Left ventricle myocardium superior (tissue), 1 donor: Measurements from ENCODE around the gene CALCOCO1. TPM values are rescaled to one million over a fixed set of nuclear protein-coding genes. Genes with fewer than 3 reads are reported as not detected.

Experiments used
- ATAC-seq: fragments of 200-7000 bp; cut with Tn5 transposase; one replicate; pipeline ENCODE4 v1.9.1; 2020; ENCODE audit warnings: mild to moderate bottlenecking, moderate library complexity
- DNase-seq: peaks from one replicate; pipeline ENCODE4 v3.0.0-alpha.2; 2020
- intact Hi-C: fragments of 100-400 bp; cut with micrococcal nuclease; formaldehyde crosslinking; loops from one replicate; pipeline ENCODE4 v1.11.0; 2022
- total RNA-seq: library from RNA; stranded (reverse); fragmentation: NEBNext Ultra II Directional; extraction: Animal tissue kit (Norgen Biotek cat#: 25700); gene quantifications from one replicate; pipeline ENCODE4 v1.2.1, GENCODE V29; 2021
- donor health status: DM: no; HTN: yes; CAD: no; lungs with severe emphysema.

The CALCOCO1 gene
- total RNA-seq, 1 donor from 2014 or later: 210 TPM

GRCh38 chr12:53677016-53677799 is 50.0 kb downstream of the CALCOCO1 start:
- intact Hi-C loops: loop anchor here (5.0 kb wide), 1 partner anchor 135 kb away; no protein-coding TSS in a partner anchor
- ATAC-seq: peak; percentile 1
- DNase-seq: no peak

DNA sequence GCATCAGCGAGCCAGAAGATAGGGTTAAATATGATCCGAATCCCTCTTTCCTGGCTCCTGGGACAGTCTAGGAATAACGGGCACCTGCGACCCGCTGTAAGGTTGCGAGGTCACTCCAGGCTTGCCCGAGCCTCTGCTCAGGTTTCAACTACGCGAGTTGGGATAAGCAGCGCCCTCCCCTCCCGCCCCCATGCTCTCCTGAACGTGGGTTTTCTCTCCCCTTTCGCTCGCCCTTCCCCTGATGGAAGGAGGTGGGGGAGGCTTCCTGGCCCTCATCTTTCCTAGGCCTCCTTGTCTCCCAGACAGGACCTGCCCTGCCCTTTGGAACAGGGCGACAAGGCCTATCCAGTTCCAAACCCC is 50.6 kb downstream of the CALCOCO1 start:
- DNase-seq (peak; percentile 55), ATAC-seq (peak; percentile 42)
- intact Hi-C loops: loop anchor here (5.0 kb wide), 1 partner anchor 134 kb away; no protein-coding TSS in a partner anchor

DNA sequence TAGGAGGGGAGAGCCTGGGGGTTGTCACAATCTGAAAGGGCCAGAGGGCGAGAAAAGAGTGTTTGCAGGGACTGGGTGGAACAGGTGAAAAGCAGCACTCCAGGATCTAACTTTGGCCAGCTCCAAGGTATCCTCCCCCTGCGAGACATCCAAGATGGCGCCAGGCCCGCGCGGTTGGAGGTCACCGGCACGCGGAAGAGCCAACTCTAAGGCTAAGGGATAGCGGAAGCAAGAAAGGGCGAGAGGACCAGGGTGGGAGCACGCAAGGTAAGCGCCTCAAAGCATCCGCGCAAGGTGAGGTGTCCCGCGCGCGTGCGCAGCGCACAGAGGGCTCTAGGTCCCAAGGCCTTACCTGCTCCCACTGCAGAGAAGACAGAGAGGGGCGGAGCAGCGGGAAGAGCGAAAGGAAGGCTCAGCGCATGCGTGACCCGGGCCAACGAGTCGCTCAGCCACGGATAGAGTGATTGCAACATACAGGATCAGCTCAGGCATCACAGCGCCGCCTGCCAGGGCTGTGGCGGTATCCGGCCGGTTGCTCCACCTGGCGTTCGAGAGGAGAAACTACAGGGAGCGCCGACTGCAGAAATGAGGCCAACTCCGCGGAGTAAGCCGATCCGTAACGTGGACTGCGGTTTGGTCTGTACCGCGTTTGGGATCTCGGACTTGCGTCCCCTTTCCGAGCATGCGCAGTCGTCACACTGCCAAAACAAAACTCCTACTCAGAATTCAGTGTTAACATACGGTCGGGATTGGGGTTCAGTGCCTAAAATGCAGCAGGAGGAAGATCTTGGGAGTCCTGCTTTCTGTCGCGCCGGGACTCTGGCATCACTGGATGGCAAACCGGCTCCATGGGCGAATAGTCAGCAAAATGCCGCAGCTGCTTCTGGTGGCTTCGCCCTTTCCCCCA is 51.3 kb downstream of the CALCOCO1 start, which contains the start of gene ATP5MC2:
TSS of gene ATP5MC2 (minus strand) at position 383 of the 907 bp plus-strand sequence. CDS start 3,469 bp downstream, outside the sequence.
- ATAC-seq (peak; percentile 95), DNase-seq (peak; percentile 98)
- intact Hi-C loops: loop anchor here (5.0 kb wide), 1 partner anchor 134 kb away; no protein-coding TSS in a partner anchor

GRCh38 chr12:53674977-53675700 is 52.1 kb downstream of the CALCOCO1 start:
- intact Hi-C loops: loop anchor here (5.0 kb wide), 1 partner anchor 133 kb away; no protein-coding TSS in a partner anchor
- DNase-seq: no peak
- no peak for ATAC-seq

- DNase-seq (no peak), ATAC-seq (no peak)
- intact Hi-C loops: no loop called here
Observed at GRCh38 chr12:53670971-53671370, 56.3 kb downstream of the CALCOCO1 start.

- ATAC-seq (no peak), DNase-seq (no peak)
- intact Hi-C loops: no loop called here
Observed at GRCh38 chr12:53670308-53670707, 56.9 kb downstream of the CALCOCO1 start.

DNA sequence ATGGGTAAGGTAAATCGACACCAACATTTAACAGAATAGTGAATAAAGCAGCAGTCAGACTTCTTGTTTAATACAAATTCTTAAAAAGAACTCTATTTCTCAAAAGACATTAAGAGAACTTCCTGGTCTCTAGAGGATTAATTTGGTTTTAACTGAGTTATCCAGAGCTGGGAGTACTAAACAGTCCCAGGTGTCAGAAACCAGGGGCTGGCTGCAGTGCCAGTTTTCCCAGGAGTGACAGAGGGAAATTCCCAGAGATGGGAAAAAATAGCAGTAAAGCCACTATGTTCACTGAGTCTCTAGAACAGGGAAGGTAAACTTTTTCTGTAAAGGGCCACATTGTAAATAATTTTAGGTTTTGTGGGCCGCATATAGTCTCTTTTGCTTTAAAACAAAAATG is 60.2 kb downstream of the CALCOCO1 start:
- intact Hi-C loops: no loop called here
- DNase-seq (no peak), ATAC-seq (no peak)

DNA sequence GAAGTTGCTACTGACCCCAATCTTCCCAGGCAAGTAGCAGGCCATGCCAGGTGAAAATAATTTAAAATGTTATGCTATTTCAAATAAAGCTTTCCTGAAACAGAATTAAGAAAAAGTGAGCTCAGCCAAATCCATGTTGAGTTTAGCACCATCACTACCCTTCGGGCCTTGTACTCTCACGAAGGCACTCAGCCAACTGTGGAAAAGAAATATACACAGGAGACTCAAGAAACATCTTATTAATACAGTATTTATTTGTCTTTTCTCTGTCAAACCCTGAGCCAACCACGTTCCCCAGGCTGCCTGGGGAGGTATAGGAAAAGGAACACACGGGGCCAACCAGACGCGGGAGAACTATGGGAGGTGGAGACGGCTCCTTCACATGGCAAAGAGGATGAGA is 62.3 kb downstream of the CALCOCO1 start:
- DNase-seq: no peak
- intact Hi-C loops: no loop called here
- no peak for ATAC-seq

- intact Hi-C loops: no loop called here
- ATAC-seq (no peak), DNase-seq (no peak)
Observed at GRCh38 chr12:53664191-53664590, 63.1 kb downstream of the CALCOCO1 start.

DNA sequence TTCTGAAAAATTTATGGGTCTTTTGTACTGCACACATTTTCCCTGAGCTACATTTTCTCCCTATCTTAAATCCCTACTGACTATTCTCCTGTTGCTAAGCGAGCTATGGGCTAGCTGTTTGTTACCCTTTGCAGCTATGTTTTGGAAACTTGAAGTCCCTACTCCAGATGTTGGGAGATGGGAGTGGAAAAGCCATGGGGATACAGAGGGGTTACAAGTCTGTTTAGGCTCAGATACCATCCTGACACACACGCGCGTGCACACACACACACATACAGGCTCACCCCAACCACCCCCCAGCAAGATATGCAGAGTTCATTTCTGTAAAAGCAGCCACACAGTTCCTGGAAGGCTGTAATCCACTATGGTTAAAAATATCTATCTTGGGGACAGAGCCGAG is 67.2 kb downstream of the CALCOCO1 start:
- ATAC-seq: peak; percentile 75
- intact Hi-C loops: no loop called here
- DNase-seq: peak; percentile 60

DNA sequence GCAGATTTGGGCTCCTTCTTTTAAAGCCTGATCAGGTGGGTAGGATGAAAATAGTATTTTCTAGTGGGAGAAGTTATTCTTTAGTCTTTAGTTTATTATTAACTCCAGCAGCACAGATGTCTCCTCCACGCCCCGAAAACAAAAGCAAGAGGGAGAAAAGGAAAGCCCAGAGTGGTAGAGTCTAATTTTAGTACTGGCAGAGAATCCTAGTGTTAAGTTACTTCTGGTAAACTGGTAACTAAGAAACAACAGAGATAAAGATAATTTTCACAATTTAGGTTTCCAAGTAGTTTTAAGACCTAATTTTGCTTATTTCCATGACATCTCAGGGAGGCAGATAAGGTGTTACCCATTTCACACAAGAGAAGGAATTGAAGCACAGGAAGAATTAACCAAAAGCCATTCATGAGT is 67.7 kb downstream of the CALCOCO1 start:
- ATAC-seq (peak; percentile 71), DNase-seq (no peak)
- intact Hi-C loops: no loop called here

DNA sequence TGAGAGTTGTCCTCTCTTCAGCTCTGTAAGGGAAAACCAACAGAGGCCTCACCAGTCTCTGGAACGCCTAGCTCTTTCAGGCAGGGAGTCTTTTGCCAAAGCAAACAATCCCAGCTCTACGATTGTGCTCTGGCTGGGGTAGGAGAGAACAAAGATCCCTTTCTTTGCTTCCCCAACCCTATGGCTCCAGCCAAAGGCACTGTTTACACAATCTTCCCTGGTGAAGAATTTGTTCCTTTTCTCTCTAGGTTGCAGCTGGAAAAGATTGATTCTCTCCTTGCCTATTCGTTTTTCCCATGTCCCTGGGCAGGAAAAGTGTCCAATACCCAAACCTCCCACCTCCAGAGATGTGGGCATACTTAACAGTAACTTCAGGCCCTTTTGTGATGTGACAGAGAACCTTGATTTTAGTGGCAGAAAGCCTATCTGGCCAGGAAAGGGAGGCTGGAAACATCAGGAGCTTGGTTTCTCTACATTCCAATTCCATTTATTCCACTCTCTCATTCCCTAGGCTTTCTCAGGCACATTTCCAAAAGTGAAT is 68.2 kb downstream of the CALCOCO1 start:
- intact Hi-C loops: no loop called here
- no peak for DNase-seq
- ATAC-seq: peak; percentile 88

Other genes with a start within 250 kb of the CALCOCO1 start
- gene MAP3K12, start 228.0 kb downstream of the CALCOCO1 start, total RNA-seq: 4.2 TPM
- 10.1 TPM for gene TARBP2, start 226.2 kb downstream of the CALCOCO1 start, total RNA-seq
- not detected for gene NPFF, start 220.0 kb downstream of the CALCOCO1 start, total RNA-seq
- gene ATF7, start 101.1 kb downstream of the CALCOCO1 start, total RNA-seq: 37.7 TPM
- gene ATP5MC2, start 51.4 kb downstream of the CALCOCO1 start, total RNA-seq: 623 TPM
- 2.4 TPM for gene CISTR, start 24.5 kb upstream of the CALCOCO1 start, total RNA-seq
- not detected for gene HOXC13, start 211.4 kb upstream of the CALCOCO1 start, total RNA-seq
- gene HOXC12, start 227.5 kb upstream of the CALCOCO1 start, total RNA-seq: not detected
- not detected for gene HOXC11, start 245.7 kb upstream of the CALCOCO1 start, total RNA-seq
- not detected for gene HOTAIR, start 247.5 kb upstream of the CALCOCO1 start, total RNA-seq